GM12878 (cell line): ENCODE measurements around the gene EBP. TPM values are rescaled to one million over a fixed set of nuclear protein-coding genes. Genes with fewer than 3 reads are reported as not detected.

Experiments used
- ATAC-seq: fragments of 200-7000 bp; cut with Tn5 transposase; 3 replicates; pipeline ENCODE4 v1.9.1; 2020; ENCODE audit warnings: mild to moderate bottlenecking, moderate library complexity
- BruUV-seq: library from RNA; stranded (reverse); fragments of 400-500 nt; replicated peaks from 2 replicates; lab custom pipeline; 2021; lab: Mats Ljungman, UMichigan
- CTCF ChIA-PET: fragments of 300-600 bp; sonication (Branson Sonifier 250); formaldehyde crosslinking; extraction: SDS; loops from one replicate; lab custom pipeline; 2021; ENCODE audit warnings: inconsistent platforms; lab: Yijun Ruan, JAX
- POLR2A ChIA-PET: fragments of 350-600 bp; formaldehyde crosslinking; extraction: SDS; loops from one replicate; lab custom pipeline; 2021; ENCODE audit warnings: inconsistent platforms; lab: Charles Lee
- RAD21 ChIA-PET: fragments of 300-600 bp; sonication (Branson Sonifier 250); formaldehyde crosslinking; loops from one replicate; lab custom pipeline; 2023; ENCODE audit warnings: antibody characterized with exemption; ENCODE audit not compliant: unreplicated experiment; lab: Charles Lee
- SMC1A ChIA-PET: fragments of 300-600 bp; sonication (Branson Sonifier 250); formaldehyde crosslinking; loops from one replicate; lab custom pipeline; 2023; ENCODE audit not compliant: unreplicated experiment, uncharacterized antibody; lab: Charles Lee
- DNase-seq: peaks from one replicate; pipeline ENCODE4 v3.0.0-alpha.2; 2011; ENCODE audit warnings: low read depth, low spot score
- FAIRE-seq: peaks from 3 replicates; lab custom pipeline; 2011; peaks lifted over from hg19 to GRCh38; lab: Jason Lieb, UNC
- H2AFZ ChIP-seq: 2 replicates; pipeline ENCODE4 v1.6.0; 2011; ENCODE audit warnings: low read depth, low read length, control low read depth; ENCODE audit not compliant: control insufficient read depth
- H3K27ac ChIP-seq: 2 replicates; pipeline ENCODE4 v1.5.1; 2011; ENCODE audit warnings: control low read depth; ENCODE audit not compliant: control insufficient read depth, insufficient read depth
- H3K27me3 ChIP-seq, 2 experiments: replicated peaks in 1 of 2; 2 replicates each; pipeline versions ENCODE4 v1.6.0 to v1.6.1; 2011; ENCODE audit warnings: low read length in 1 of 2; ENCODE audit not compliant: control insufficient read depth in 2 of 2, insufficient read depth in 2 of 2
- H3K36me3 ChIP-seq, 2 experiments: 2 replicates each; pipeline ENCODE4 v1.5.1; 2011; ENCODE audit warnings: low read length in 1 of 2; ENCODE audit not compliant: control insufficient read depth in 2 of 2, insufficient read depth in 2 of 2
- H3K4me1 ChIP-seq: 2 replicates; pipeline ENCODE4 v1.6.1; 2011; ENCODE audit warnings: mild to moderate bottlenecking, low read length, moderate library complexity, mixed read lengths; ENCODE audit not compliant: control insufficient read depth, insufficient read depth
- H3K4me2 ChIP-seq: 2 replicates; pipeline ENCODE4 v1.6.0; 2011; ENCODE audit warnings: control low read depth; ENCODE audit not compliant: control insufficient read depth, insufficient read depth
- H3K4me3 ChIP-seq: fragments of 200-600 bp; sonication (generic); 2 replicates; pipeline ENCODE4 v1.5.1; 2016
- H3K79me2 ChIP-seq: 2 replicates; pipeline ENCODE4 v1.6.0; 2011; ENCODE audit warnings: low read length; ENCODE audit not compliant: control insufficient read depth, insufficient read depth
- H3K9ac ChIP-seq: 2 replicates; pipeline ENCODE4 v1.8.0; 2011; ENCODE audit warnings: low read length, control low read depth, mixed read lengths; ENCODE audit not compliant: control insufficient read depth, insufficient read depth
- H3K9me3 ChIP-seq: replicated peaks from 3 replicates; pipeline ENCODE4 v1.5.1; 2011; ENCODE audit warnings: mild to moderate bottlenecking, low read length; ENCODE audit not compliant: control insufficient read depth, insufficient read depth
- H4K20me1 ChIP-seq: 2 replicates; pipeline ENCODE4 v1.6.0; 2011; ENCODE audit not compliant: control insufficient read depth, insufficient read depth
- BCL11A ChIP-seq: IDR thresholded peaks from 2 replicates; pipeline ENCODE4 v1.6.1; 2011; ENCODE audit warnings: low read depth, low read length
- BCL3 ChIP-seq: IDR thresholded peaks from 2 replicates; pipeline ENCODE4 v1.6.1; 2011; ENCODE audit warnings: borderline replicate concordance, low read depth, mild to moderate bottlenecking, moderate library complexity, low read length; ENCODE audit not compliant: insufficient read depth, poor library complexity, severe bottlenecking
- BHLHE40 ChIP-seq, 2 experiments: fragments of 450-650 bp in 1 of 2; IDR thresholded peaks; 2 replicates each; pipeline ENCODE4 v1.6.1; 2011 to 2017; ENCODE audit warnings: low read depth in 2 of 2, borderline replicate concordance in 1 of 2, improper control_type of control experiment in 1 of 2, low read length in 1 of 2, mild to moderate bottlenecking in 1 of 2
- DPF2 ChIP-seq: fragments of 450-650 bp; IDR thresholded peaks from 2 replicates; pipeline ENCODE4 v1.6.1; 2017; ENCODE audit warnings: mild to moderate bottlenecking
- EED ChIP-seq: sonication (generic); IDR thresholded peaks from 2 replicates; pipeline ENCODE4 v1.6.1; 2016; ENCODE audit warnings: antibody characterized with exemption, low read depth
- FOS ChIP-seq: IDR thresholded peaks from 3 replicates; pipeline ENCODE4 v1.6.1; 2011; ENCODE audit warnings: borderline replicate concordance; ENCODE audit not compliant: insufficient read length; ENCODE audit errors: extremely low read depth
- HCFC1 ChIP-seq: fragments of 150-350 bp; IDR thresholded peaks from 2 replicates; pipeline ENCODE4 v1.6.1; 2014; ENCODE audit warnings: low read length
- RELB ChIP-seq: fragments of 450-650 bp; IDR thresholded peaks from 2 replicates; pipeline ENCODE4 v1.6.1; 2017; ENCODE audit warnings: low read depth, mild to moderate bottlenecking, moderate library complexity
- SIN3A ChIP-seq: IDR thresholded peaks from 2 replicates; pipeline ENCODE4 v1.6.1; 2012; ENCODE audit warnings: low read depth, low read length, improper control_type of control experiment
- WGBS: methylation state at CpG from one replicate; pipeline ENCODE4 v1.1.6; 2016; ENCODE audit warnings: low lambda C conversion rate; ENCODE audit not compliant: insufficient replicate concordance, insufficient coverage; ENCODE audit errors: missing lambda C conversion rate; 5-methylcytosine and 5-hydroxymethylcytosine counted together
- in situ Hi-C: fragments of 300-500 bp; cut with MboI; formaldehyde crosslinking; loops from 9 replicates; pipeline ENCODE4 v1.14.3; 2018; ENCODE audit warnings: mixed read lengths
- intact Hi-C: fragments of 100-400 bp; cut with micrococcal nuclease; formaldehyde crosslinking; loops from one replicate; pipeline ENCODE4 v1.14.2; 2022; ENCODE audit not compliant: unreplicated experiment
- polyA plus RNA-seq, 11 experiments: library from polyadenylated mRNA; depleted of rRNA in 4 of 11; unstranded in 6 of 11; stranded (reverse) in 5 of 11; fragments of >200 nt; fragmentation: Nextera tagmentation in 4 of 11; fragmentation: Illumina TruSeq in 1 of 11; extraction: Ambion mirVana in 4 of 11; extraction: Trizol in 1 of 11; gene quantifications; 1 replicate in 1 of 11; 2 replicates in 10 of 11; pipeline versions ENCODE4 v1.2.1 to v1.2.3, GENCODE V29; 2011 to 2016; ENCODE audit warnings: inconsistent platforms in 2 of 11, missing spikeins in 2 of 11, low read depth in 1 of 11
- total RNA-seq, 4 experiments: library from RNA; depleted of rRNA in 3 of 4; stranded (reverse); fragments of >200 nt in 3 of 4; fragmentation: Illumina TruSeq in 1 of 4; extraction: Trizol in 1 of 4; gene quantifications; 2 replicates each; pipeline versions ENCODE4 v1.2.1 to v1.2.3, GENCODE V29; 2013 to 2021
- TF ChIP-seq, protein P1 (sequence below): IDR thresholded peaks from 2 replicates; pipeline ENCODE4 v1.6.1; 2012; ENCODE audit warnings: low read length, inconsistent platforms
- TF ChIP-seq, protein P2 (sequence below): fragments of 450-650 bp; IDR thresholded peaks from 2 replicates; pipeline ENCODE4 v1.6.1; 2016; ENCODE audit warnings: mild to moderate bottlenecking
- TF ChIP-seq, protein P3 (sequence below): fragments of 450-650 bp; IDR thresholded peaks from 2 replicates; pipeline ENCODE4 v1.6.1; 2017; ENCODE audit warnings: mild to moderate bottlenecking

The EBP gene
- total and polyA plus RNA-seq, 10 of the 15 experiments (the other 5 are each of a cell fraction or from before 2014, with no cell fraction given) = 125 to 628 (median 180) TPM

DNA sequence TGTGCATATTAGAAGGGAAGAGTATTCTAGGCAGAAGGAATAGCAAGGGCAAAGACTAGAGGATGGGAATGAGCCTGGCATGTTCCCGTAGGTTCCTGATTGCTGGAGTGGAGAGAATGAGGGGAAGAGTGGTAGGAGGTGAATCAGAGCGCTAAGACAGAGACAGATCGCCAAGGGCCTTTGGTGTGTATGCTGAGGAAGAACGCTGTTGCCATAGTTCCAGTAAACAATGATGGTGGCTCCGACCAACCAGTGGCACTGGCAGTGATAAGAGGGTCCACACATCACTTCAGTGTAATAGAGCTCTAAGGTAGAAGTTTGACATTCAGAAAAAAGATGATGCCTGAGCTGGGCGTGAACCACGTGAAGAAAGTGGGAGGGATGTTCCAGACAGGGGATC, 18.9 kb downstream of the EBP start:
- no peaks in the 10 kb centered on the region for H3K4me1 ChIP-seq
- peak overlapping the region; percentile 88 for H3K4me2 ChIP-seq
- TF ChIP-seq BHLHE40 (IDR thresholded peaks at IDR 0.05; ENCODE audit: borderline replicate concordance in 1 of 2, low read depth in 2 of 2, low read length in 1 of 2) (no peak), SIN3A (no peak), DPF2 (no peak), RELB (no peak), BCL3 (no peak), HCFC1 (no peak), FOS (no peak), BCL11A (no peak), EED (no peak)
- TF ChIP-seq, protein P1, sequence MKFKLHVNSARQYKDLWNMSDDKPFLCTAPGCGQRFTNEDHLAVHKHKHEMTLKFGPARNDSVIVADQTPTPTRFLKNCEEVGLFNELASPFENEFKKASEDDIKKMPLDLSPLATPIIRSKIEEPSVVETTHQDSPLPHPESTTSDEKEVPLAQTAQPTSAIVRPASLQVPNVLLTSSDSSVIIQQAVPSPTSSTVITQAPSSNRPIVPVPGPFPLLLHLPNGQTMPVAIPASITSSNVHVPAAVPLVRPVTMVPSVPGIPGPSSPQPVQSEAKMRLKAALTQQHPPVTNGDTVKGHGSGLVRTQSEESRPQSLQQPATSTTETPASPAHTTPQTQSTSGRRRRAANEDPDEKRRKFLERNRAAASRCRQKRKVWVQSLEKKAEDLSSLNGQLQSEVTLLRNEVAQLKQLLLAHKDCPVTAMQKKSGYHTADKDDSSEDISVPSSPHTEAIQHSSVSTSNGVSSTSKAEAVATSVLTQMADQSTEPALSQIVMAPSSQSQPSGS = no peak
- TF ChIP-seq, protein P2, sequence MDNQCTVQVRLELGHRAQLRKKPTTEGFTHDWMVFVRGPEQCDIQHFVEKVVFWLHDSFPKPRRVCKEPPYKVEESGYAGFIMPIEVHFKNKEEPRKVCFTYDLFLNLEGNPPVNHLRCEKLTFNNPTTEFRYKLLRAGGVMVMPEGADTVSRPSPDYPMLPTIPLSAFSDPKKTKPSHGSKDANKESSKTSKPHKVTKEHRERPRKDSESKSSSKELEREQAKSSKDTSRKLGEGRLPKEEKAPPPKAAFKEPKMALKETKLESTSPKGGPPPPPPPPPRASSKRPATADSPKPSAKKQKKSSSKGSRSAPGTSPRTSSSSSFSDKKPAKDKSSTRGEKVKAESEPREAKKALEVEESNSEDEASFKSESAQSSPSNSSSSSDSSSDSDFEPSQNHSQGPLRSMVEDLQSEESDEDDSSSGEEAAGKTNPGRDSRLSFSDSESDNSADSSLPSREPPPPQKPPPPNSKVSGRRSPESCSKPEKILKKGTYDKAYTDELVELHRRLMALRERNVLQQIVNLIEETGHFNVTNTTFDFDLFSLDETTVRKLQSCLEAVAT = peak; percentile 83
- TF ChIP-seq, protein P3, sequence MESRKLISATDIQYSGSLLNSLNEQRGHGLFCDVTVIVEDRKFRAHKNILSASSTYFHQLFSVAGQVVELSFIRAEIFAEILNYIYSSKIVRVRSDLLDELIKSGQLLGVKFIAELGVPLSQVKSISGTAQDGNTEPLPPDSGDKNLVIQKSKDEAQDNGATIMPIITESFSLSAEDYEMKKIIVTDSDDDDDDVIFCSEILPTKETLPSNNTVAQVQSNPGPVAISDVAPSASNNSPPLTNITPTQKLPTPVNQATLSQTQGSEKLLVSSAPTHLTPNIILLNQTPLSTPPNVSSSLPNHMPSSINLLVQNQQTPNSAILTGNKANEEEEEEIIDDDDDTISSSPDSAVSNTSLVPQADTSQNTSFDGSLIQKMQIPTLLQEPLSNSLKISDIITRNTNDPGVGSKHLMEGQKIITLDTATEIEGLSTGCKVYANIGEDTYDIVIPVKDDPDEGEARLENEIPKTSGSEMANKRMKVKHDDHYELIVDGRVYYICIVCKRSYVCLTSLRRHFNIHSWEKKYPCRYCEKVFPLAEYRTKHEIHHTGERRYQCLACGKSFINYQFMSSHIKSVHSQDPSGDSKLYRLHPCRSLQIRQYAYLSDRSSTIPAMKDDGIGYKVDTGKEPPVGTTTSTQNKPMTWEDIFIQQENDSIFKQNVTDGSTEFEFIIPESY = 0 out of 2 replicates have a peak, but pooled peaks have one; percentile 14
- BruUV-seq = TSS peak; percentile 80
- FAIRE-seq (no peak), DNase-seq (no peak), ATAC-seq (no peak)
- in situ Hi-C loops (no loop called here), intact Hi-C loops (no loop called here)
- peak overlapping the region; percentile 81 for H3K27ac ChIP-seq
- WGBS = 29% methylated on average over 7 of the region's 7 CpGs
- ChIA-PET CTCF (interaction anchor here (0.9 to 3.0 kb wide), 5 partner anchors 12 to 35 kb away, joined by 3 to 14 read pairs (median 4); partner anchors contain the start of genes EBP and PORCN), RAD21 (interaction anchor here (0.8 to 1.8 kb wide), 7 partner anchors 18 to 456 kb away, joined by 3 to 9 read pairs (median 4); partner anchors contain the start of genes EBP and SUV39H1), POLR2A (interaction anchor here (0.8 to 2.6 kb wide), 9 partner anchors 7 to 136 kb away, joined by 3 to 15 read pairs (median 4); partner anchors contain the start of genes EBP, PORCN and RBM3), SMC1A (interaction anchor here (1.3 to 2.8 kb wide), 5 partner anchors 9 to 65 kb away, joined by 3 to 11 read pairs (median 7); partner anchors contain the start of gene EBP)
- peaks cover 20% of the 10 kb centered on the region for H3K79me2 ChIP-seq
- H3K36me3 ChIP-seq = peaks cover 0 to 5% of the 10 kb centered on the region in 2 experiments; a peak in 1 of 4 replicates
- peak overlapping the region; percentile 73 for H3K4me3 ChIP-seq
- no peaks in the 10 kb centered on the region for H3K27me3 ChIP-seq
- H2AFZ ChIP-seq = no peak overlapping the region
- H3K9ac ChIP-seq = peak overlapping the region; percentile 58
- H3K9me3 ChIP-seq = no peaks in the 10 kb centered on the region; the same call in 2 of the 3 replicates
- H4K20me1 ChIP-seq = no peaks in the 10 kb centered on the region
